NCI-H526 (cell line): Measurements from ENCODE around the gene EP400.
A peak's percentile ranks its signal among the peaks of the same experiment; 100 is the strongest.
"Not testable (repeated sequence)": the region's sequence is repeated elsewhere in the genome, so short reads cannot be mapped to it uniquely, and the experiment has no call there.

ENCODE experiments used
- DNase-seq, 2 experiments: peaks; one replicate each; lab custom pipeline; 2025; lab: John Stamatoyannopoulos, UW

EP400 gene

DNA sequence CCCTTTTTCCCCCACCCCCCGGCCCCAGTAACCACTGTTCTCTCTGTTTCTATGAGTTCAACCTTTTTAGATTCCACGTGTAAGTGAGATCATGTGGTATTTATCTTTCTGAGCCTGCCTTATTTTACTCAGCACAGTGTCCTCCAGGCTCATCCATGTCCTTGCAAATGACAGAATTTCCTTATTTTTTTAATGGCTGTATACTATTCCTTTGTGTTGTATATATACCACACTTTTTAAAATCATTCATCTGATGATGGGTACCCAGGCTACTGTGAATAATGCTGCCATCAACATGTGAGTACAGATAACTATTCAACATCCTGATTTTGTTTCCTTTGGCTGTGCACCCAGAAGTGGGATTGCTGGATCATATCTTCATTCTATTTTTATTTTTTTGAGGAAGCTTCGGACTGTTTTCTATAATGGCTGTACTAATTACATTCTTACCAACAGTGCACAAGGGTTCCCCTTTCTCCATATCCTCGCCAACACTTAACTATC lies 139.7 kb downstream of the EP400 start:
- DNase-seq: no peak

DNA sequence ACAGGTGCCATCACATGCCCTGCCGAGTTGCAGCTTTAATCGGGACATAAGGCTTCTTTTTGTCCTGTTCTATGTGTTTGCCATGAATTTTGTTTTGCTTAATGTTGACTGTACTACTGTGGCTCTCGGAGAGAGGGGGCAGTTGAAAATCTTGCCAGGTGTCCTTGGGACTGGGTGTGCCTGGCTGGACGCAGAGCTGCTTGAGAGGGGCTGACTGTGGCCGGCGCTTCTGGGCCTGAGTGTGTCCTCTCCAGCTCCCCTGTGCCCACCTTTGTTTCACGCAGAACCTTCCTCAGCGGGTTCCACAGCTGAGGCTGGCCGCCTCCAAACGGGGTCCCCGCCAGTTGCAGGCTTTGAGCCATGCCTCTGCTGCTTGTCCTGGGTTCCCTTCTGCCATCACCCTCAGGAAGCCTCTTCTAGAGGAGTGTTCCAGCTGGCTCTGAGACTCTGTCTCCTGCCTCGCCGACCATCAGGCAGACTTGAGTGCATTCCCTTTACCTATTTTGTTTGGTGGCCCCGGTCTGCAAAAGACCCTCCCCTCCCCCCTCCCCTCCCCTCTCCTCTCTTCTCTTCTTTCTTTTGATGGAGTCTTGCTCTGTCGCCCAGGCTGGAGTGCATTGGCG lies 144.6 kb downstream of the EP400 start:
- DNase-seq: no peak

DNA sequence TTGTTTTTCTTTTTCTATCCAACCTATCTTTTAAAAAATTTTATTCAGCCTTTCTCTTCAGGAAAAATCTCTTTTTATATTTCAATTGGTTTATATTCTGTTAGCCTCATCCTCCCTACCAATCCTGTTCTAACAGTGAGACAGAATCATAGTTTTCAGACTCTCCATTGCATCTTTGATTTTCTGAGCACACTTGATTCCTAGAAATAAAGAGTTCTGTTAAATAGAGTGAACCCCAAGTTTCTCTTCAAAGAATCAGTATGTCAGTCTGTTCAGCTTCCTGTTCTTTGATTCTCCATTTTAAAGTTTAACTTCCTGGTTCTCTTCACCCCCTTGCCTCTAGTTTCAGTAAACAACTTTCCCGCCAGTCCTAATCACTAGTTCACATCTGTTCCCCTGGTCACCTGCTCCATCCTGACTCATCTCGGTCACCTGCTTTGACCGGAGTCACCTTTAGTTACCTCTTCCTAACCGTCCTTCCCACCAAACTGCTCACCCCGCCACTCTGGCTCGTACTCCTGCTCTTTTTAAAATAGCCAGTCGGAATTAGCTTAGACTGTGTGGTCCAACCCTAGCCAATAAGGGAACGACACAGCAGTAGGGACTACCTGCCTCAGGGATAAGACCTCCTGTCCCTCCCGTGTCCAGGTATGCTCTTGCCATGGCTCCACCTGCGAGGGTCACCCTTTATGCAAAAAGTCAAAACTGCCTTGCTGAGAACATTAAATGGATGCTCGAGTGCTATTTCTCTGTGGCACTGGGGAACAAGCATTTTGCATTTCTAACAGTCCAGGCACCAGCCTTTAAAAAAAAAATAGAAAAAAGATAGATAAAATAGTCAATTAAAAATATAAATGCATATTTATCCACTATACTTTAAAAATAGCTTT lies 146.0 kb downstream of the EP400 start:
- no peak for DNase-seq

DNA sequence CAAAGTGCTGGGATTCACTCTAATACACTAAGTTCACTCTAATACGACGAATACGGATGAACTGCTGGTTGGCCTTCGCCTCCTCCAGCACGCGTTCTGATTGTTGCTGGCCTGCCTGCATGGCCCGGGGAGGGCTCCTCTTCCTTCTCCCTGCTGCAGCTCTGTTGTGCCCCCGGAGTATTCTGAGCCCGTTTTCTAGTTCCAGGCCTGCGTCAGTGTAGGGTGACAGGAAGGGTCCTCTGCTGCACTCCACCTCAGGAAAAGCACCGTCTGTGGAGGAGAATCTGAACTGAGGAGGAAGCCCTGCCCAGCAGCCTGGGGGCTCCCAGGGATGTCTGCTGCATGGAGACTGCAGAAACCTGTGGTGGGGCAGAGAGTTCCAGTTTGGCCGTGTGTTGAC lies 150.0 kb downstream of the EP400 start:
- DNase-seq: no peak

DNA sequence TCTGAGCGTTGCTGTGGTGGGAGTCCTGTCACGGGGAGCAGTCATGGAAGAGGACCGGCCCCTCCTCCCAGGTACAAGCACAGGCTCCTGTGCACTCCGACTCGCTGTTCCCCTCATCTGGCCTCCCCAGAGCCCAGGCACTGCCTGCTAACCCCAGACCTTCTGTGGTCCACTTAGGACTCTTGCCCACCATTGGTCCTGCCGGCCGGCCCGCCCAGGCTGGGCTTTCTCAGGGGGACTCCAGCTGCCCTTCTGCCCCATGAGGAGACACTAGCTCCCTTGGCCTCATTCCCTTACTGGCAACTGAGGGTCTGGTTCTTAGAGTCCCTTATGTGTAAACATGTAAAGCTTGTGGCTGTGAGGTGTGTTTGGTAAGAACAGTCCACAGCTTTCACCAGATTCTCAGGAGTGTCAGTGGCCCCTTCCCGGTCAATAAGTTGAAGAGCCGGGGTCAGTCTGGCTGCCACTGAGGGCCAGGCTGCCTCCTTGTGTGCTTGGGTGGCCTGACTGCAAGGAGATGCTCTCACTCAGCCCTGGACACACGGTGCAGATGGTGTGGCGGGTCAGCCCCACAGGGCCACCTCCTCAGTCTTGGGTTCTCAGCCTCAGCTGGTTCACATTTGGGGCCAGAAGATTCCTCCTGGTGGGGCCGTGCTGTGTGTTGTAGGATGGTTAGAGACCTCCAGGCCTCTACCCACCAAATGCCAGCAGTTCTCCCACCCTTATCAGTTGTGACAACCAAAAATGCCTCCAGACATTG lies 150.7 kb downstream of the EP400 start:
- no peak for DNase-seq

DNA sequence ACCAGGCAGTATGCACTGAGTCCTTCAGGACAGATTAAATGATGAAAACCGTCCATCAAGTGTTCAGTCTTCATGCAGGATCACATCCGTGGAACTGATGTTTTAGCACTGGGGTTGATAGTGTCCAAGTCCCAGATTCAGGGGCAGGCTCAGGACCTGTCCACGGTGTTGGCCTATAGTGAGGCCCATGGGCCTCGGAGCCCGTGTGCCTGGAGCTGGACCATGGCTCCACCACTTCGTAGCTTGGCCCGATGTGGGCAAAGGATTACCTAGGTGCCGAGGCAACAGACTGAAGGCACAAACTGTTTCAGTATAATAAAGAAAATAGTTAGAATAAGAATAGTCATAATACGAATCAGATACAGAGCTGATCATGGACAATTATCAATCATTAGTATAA lies 152.6 kb downstream of the EP400 start:
- no peak for DNase-seq

DNA sequence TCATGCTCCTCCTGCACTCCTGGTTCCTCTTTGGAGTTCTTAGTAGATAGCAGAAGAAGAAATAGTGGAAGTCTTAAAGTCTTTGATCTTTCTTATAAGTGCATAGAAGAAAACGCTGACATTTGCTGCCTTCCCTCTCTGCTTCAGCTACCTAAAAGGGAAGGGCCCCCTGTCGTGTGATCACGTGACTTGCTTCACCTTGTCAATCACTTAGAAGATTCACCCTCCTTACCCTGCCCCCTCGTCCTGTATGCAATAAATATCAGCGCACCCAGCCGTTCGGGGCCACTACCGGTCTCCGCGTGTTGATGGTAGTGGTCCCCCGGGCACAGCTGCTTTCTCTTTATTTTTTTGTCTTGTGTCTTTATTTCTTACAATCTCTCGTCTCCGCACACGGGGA lies 153.3 kb downstream of the EP400 start:
- DNase-seq: not testable (repeated sequence)

DNA sequence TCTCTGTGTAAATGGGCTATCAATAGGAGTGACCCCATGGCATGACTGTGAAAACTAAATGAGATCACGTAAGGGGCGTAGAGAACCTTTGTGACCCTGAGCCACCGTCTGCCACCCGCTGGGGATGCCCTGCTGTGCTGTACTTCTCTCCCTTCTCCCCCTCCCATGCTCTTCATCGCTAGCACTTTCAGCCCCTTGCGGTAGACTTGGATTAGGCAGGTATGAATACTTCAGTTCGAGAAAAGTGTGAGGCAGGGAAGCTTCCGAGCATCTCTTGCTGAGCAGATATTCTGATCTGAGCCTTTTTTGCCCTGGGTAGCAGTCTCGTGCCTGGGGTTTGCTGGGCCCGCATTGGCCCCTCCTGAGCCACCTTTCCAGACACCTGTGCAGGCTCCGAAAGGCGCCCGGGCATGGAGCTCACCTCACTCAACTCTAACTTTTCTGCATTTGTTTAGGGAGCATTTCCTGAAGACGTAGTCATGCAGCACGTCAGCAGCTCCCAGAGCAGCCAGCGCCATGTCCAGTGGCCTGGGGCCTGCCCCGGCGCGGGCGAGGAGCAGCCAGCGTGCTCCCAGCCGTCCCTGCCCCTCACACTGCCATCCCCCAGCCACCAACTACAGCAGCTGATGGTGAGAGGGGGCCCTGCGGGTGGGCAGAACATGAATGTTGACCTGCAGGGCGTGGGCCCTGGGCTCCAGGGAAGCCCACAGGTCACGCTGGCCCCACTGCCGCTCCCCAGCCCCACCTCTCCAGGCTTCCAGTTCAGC lies 154.0 kb downstream of the EP400 start:
- DNase-seq: no peak

DNA sequence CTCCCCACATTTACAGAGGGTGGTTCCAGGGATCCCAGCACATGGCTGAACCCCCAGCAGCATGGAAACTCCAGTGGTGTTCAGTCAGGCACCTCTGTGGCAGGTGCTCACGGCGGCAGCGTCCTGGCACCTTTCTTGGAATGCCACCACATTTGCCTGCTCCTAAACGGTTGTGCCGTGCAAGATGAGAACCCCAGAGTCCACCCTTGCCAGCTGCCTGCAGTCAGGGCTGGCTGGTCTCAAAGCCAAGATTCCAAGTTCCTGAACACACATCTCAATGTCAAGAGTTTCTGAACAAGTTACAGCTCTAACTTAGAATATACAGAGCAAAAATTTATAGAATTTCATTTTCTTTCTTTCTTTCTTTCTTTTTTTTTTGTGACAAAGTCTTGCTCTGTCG lies 155.7 kb downstream of the EP400 start:
- no peak for DNase-seq

DNA sequence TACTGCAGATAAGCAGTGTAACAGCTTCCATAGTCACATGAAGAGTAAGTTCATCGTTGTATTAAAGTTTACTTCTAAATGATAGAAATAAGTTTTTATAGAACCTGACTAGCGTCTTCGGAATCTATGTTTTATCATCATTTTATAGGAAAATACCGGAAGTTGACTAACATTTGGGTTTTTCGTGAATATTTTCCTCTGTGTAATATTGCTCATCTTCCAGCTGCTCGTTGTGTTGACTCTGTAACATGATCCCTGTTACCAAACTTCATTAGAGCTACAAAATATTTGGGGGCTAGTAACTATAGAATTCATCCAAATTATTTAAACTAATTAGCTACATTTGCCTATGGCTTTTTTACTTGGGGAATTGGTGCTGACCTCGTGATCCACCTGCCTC lies 157.2 kb downstream of the EP400 start:
- DNase-seq: no peak

DNA sequence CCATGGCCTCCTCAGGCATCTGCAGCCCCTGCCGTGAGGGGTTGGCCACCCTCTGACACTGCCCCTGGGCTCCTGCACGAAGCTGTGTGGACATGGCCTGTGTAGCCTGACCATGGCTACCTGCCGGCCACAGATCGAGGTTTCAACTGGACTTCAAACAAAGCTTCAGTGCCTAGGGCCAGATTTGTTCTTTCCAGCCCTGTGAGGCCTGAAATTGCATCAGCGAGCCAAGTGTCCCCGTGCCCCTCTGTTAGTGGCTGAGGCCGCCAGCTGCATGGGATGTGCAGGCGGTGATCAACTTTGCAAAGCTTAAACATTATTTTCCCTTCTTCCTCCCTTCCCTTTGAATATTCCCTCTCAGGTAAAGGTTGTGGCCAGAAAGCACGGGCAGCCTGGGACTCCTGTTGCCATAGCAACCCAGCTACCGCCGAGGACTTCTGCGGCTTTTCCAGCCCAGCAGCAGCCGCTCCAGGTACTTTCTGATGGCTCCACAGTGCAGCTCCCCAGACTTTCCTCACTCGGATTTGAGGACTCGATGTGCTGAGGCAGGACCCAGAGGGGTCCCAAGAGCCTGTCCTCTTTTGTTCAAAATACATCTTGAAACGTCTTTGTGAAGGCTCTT lies 158.6 kb downstream of the EP400 start:
- DNase-seq: peak; percentile 15 to 76

DNA sequence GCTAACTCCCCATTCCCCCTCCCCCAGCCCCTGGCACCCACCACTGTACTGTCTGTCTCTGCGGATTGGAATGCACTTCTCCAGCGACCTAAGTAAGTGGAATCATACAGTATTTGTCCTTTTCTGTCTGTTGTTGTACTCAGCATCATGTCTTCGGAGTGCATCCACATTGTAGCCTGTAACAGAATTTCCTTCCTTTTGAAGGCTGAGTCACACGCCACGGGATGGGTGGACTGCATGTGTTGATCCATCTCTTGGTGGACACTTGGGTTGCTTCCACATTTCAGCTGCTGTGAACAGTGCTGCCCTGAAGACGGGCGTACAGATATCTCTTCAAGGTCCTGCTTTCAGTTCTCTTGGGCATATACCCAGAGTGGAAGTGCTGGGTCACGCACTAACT lies 160.0 kb downstream of the EP400 start:
- no peak for DNase-seq

DNA sequence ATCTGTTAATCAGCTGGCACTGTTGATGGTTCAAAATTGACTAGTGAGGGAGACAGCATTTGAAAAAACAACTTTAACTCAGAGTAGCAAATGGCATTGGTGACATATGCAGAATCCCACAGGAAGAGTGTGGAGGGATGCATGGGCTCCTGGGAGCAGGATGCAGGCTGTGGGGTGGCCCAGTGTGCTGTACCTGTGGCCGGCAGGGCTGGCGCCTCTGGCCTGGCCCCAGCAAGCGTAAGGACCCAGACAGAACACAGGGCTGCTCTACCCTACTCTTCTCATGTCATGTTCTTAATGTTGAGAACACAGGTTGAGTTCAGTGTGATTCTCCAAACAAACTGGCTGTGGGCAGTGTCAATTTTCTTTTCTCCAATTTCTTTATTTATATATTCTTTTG lies 160.9 kb downstream of the EP400 start:
- DNase-seq: no peak

DNA sequence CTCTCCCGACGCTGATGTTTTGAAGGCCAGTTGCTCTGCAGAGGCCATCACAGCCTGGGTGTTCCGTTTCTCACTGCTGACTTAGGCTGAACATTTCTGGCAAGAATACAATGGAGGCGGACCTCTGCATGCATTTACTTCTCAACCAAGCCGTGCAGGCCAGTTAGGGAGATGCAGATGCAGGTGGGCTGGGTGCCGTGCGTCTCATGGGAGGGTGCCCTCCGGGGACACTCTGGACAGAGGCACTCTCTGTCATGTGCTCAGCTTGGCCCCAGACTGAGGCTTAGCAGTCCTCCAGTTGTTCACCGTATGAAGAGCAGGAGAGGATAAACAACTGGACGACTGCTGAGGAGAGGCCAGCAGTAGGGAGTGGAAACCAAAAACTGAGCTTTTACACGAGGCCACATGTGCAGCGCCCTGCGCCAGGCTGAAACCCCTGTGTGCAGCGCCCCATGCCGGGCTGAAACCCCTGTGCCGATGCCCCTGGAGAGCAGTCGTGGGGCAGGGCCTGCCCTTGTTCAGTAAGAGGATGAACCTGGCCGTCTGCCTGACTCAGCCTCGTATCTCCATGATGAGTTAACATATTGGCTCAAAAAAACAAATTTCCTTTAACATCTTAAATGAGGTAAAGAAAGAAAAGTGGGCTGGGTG lies 162.0 kb downstream of the EP400 start:
- no peak for DNase-seq

DNA sequence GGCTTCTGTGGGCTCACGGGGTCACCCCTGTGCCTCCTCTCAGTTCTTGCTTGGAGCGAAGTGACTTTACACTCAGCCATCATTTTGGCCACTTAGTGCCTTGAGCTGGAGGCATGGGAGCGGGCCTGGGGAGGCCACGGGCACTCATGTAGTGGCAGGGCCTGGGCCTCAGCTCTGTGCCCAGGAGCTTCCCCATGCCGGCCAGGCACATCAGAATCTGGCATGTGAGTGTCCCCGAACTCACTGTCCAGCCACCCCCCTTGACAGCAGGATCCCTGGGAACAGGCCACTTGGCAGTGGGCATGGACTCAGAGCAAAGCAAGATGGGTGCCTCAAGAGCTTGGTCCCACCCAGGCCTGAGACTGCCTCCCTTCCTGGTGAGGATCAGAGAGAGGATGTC lies 164.9 kb downstream of the EP400 start:
- no peak for DNase-seq

DNA sequence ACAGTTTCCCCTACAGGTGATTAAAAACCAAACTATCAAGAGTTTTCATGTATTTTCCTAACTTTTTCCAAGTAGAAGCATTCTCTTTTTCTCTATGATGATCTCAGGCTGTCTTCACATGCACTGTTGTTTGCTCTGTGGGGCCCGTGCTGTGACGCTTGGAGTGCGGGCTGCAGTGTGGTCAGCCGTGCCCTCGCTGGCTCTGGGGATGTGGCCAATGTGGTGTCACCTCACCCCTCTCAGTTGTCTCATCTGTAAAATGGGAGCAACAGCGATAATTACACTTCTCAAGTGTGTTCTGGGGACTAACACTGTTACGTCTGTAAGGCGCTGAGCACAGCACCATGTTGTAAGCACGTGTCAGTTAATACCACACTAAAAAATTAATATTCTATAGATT lies 165.8 kb downstream of the EP400 start:
- no peak for DNase-seq

DNA sequence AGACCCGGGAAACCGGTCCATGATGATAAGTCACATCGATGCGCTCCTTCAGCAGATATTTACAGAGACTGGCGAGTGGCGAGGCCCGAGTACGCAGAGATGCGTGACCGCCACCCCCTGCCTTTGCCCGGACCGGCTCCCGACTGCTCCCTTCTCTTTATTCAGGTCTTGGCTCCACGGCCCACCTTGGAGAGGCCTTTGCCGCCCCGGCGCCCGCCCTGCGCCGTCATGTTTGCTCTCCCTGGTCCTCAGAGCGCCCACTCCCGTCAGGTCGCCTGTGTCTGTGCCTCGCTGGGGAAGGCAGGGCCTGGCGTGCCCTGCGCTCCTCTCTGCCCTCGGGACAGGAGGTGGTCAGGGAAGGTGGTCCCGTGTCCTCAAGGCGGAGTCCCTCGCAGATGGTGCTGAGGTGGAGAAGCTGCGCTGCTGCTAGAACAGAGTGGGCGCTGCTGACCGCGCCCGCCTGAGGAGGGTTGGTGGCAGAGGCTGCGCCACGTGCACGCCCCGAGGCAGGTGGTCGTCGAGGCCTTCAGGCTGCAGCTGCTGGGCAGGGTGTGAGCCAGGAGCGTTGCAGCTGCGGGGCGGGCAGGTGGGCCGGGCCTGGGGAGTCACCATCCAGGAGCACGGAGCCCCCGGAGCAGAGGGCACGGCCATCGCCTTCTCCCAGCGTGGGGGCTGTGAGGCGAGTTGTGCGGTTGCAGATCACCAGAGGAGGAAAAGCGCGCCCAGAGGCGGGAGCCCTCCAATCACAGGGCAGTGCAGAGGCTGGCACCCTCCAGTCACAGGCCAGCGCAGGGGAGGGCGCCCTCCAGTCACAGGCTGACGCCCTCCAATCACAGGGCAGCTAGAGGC lies 167.2 kb downstream of the EP400 start:
- DNase-seq: no peak

DNA sequence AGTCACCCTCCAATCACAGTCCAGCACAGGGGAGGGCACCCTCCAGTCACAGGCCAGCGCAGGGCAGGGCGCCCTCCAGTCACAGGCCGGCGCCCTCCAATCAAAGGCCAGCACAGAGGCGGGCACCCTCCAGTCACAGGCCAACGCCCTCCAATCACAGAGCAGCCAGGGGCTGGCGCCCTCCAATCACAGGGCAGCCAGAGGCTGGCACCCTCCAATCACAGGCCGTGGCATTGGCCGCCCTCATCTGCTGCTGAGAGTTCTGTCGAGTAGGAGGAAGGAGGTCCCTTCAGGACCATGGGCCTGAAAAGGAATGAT lies 167.8 kb downstream of the EP400 start:
- DNase-seq: no peak

DNA sequence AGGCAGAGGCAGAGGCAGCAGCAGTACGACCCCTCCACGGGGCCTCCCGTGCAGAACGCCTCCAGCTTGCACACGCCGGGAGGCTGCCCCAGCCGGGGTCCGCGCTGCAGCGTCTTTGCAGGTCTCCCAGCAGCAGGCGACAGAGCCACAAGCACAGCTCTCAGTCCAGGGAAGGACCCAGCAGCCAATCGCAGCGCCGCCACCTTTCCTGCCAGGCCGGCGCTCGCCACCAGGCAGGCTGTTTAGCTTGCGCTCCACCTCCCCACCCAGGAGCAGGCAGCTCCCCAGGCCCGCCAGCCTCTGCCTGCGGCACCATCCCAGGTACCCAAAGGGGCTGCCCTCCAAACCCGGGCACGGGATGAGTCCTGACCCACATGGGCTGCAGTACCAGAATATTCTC lies 169.1 kb downstream of the EP400 start:
- no peak for DNase-seq

DNA sequence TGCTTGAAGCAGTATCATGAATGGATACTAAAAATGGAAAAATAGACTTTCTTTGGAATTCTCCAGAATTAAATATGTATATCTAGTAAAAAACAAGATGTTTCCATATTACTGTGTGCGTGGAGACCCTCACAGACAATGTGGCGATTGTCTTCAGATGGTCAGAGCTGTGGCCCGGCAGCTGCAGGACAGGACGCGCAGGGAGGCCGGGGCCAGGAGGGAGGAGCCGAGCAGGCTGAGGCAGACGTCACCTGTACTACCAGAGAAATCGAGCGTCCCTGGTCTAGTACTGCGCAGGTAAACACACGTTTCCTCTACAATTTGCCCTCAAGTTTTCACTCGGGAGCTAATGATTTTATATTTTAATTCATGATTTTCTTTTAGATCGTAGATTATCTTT lies 171.5 kb downstream of the EP400 start:
- peak; percentile 87 to 89 for DNase-seq
